ENCODE measurements around the gene NFU1.

Gene NFU1

GRCh38 chr2:69436938-69437750 lies at the start of gene NFU1:
NFU1 (minus strand) TSS chr2:69437435; CDS start chr2:69437422, 13 bp downstream.
- DNase-seq: peak; percentile 99

GRCh38 chr2:69483696-69484095 lies 46.5 kb upstream of the NFU1 start:
- no peak for DNase-seq

- no peak for DNase-seq
These were observed 45.8 kb upstream of the NFU1 start for GRCh38 chr2:69483024-69483423.

- DNase-seq: no peak
These were observed 45.2 kb upstream of the NFU1 start for GRCh38 chr2:69482471-69482870.

GRCh38 chr2:69481421-69481820 lies 44.2 kb upstream of the NFU1 start:
- DNase-seq: no peak

- no peak for DNase-seq
These were observed 40.4 kb upstream of the NFU1 start for GRCh38 chr2:69477627-69478026.

- DNase-seq: no peak
These were observed 37.5 kb upstream of the NFU1 start for GRCh38 chr2:69474688-69475087.

GRCh38 chr2:69471793-69472192 lies 34.6 kb upstream of the NFU1 start:
- no peak for DNase-seq

GRCh38 chr2:69470911-69471310 lies 33.7 kb upstream of the NFU1 start:
- DNase-seq: no peak

GRCh38 chr2:69469784-69470183 lies 32.5 kb upstream of the NFU1 start:
- no peak for DNase-seq

GRCh38 chr2:69469375-69469774 lies 32.1 kb upstream of the NFU1 start:
- no peak for DNase-seq

- no peak for DNase-seq
These were observed 29.5 kb upstream of the NFU1 start for GRCh38 chr2:69466728-69467127.

- no peak for DNase-seq
These were observed 28.6 kb upstream of the NFU1 start for GRCh38 chr2:69465513-69466456.

- no peak for DNase-seq
These were observed 27.3 kb upstream of the NFU1 start for GRCh38 chr2:69464575-69464974.

- no peak for DNase-seq
These were observed 25.5 kb upstream of the NFU1 start for GRCh38 chr2:69462780-69463179.

- no peak for DNase-seq
These were observed 24.2 kb upstream of the NFU1 start for GRCh38 chr2:69461404-69461803.

GRCh38 chr2:69459936-69460335 lies 22.7 kb upstream of the NFU1 start:
- no peak for DNase-seq

GRCh38 chr2:69456950-69457445 lies 19.8 kb upstream of the NFU1 start:
- no peak for DNase-seq

GRCh38 chr2:69456154-69456553 lies 18.9 kb upstream of the NFU1 start:
- no peak for DNase-seq

GRCh38 chr2:69454976-69455375 lies 17.7 kb upstream of the NFU1 start:
- DNase-seq: no peak

- no peak for DNase-seq
These were observed 16.4 kb upstream of the NFU1 start for GRCh38 chr2:69453475-69454129.

- DNase-seq: no peak
These were observed 15.5 kb upstream of the NFU1 start for GRCh38 chr2:69452687-69453086.

- DNase-seq: peak; percentile 69
These were observed 13.6 kb upstream of the NFU1 start for GRCh38 chr2:69450735-69451416.
